NCI-H526 (cell line): ENCODE measurements around the gene TNFAIP8.
"Not testable (repeated sequence)": the region's sequence is repeated elsewhere in the genome, so short reads cannot be mapped to it uniquely, and the experiment has no call there.

Source experiments
- DNase-seq, 2 experiments: peaks; one replicate each; lab custom pipeline; 2025; lab: John Stamatoyannopoulos, UW

The TNFAIP8 gene

DNA sequence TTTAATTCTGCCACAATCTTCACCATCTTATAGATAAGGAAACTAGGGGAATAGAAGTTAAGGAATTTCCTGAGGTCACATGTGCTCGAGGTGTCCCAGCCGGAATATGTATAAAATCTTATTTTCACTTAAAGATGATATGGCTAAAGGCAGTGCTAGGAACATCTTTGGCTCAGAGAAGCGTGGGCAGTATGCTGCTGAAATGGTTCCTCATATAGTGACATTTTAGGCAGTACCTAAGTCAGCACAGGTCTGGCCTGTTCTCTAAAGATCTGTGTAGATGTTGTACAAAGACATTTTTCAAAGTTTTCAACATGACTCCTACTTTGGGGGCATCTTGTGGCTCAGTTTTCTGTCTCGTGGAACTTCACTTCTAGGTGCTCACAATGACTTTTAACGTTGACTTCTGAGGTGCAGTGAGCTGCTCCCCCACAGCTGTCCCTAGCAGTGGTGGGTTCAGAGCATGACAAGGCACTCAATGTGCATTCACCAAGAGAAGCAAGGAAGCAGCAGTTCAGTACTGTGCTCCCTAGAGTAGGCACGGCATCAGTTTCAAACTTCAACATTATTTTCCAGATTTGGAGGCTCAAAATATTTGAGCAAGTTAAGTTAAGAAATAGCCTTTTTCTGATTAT, 40.3 kb downstream of the TNFAIP8 start:
- no peak for DNase-seq

DNA sequence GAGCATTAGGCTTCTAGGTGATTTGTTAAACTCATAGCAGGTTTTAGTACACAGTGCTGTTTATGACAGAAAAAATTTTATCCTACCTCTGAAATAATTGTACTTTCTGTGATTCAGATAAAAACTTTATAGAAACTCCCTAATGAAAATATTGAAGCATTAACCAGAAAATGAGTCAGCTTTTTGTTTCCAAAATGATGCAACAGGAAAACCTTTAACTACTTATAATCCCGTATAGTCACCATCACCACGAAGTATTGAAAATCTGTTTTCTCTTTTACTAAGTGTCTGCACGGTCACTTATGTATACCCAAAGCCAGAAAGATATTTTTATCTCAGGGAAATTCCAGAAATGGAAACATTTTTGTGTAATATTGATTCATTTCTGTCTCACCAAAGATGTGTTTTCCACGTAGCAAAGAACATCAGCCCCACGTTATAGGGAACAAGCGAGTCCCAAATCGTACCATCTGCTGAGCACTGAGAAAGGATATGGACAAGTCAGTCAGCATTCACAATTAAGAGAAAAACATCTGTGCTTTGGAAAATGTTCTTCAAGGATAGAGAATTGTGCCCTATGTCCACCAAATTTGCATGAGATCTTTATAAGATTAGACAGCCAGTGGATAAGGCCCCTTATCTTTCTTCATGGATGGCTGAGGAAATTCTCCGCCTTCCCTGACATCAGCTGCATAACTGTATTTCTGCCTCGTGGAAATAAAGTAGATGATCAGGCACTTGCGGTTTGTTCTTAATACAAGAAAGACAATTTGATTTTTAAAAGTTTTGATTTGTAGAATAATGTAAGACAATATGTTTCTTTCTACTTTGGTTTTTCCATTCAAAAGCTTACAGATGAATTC, 41.9 kb downstream of the TNFAIP8 start:
- peak in 1 of 2 experiments; percentile 7 for DNase-seq

DNA sequence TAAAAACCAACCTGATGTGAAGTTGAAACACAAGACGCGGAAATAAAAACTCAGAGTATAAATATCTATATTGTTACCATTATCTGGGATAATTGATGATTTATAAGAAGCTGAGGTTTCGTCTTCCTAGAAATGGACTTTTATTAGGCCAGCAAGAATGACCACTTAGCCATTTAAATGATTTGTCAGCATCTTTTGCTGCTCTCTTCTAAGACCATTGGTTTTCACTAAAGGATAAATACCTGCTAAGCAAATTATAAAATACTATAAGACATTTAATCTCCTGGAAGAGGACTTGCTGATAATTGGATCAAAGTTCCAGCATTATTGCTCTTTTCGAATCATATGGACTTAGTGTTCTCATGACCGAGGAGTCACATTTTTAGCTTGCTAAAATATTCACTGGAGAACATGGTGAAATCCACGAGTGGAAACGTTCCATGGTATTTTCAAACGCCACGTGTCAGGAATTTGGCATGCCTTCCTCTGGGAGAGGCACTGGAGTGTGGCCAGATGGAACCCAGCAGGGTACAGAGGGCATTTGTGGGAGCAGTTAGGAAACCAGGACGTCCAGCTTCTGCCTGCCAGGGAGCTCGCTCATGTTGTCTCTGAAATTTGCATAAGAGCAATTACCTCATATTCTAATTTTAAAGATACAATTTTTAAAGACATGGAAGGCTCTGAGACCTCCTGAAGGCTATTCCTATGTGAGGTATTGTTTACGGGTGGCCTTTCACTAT, 43.1 kb downstream of the TNFAIP8 start:
- DNase-seq = peak; percentile 31 to 68

GRCh38 chr5:119400245-119400644, 44.4 kb downstream of the TNFAIP8 start:
- peak; percentile 62 to 73 for DNase-seq

- no peak for DNase-seq
Observed at GRCh38 chr5:119402081-119402480, 46.3 kb downstream of the TNFAIP8 start.

GRCh38 chr5:119402555-119402954, 46.7 kb downstream of the TNFAIP8 start:
- no peak for DNase-seq

GRCh38 chr5:119404033-119404432, 48.2 kb downstream of the TNFAIP8 start:
- no peak for DNase-seq

- no peak for DNase-seq
Observed at GRCh38 chr5:119405419-119405818, 49.6 kb downstream of the TNFAIP8 start.

DNA sequence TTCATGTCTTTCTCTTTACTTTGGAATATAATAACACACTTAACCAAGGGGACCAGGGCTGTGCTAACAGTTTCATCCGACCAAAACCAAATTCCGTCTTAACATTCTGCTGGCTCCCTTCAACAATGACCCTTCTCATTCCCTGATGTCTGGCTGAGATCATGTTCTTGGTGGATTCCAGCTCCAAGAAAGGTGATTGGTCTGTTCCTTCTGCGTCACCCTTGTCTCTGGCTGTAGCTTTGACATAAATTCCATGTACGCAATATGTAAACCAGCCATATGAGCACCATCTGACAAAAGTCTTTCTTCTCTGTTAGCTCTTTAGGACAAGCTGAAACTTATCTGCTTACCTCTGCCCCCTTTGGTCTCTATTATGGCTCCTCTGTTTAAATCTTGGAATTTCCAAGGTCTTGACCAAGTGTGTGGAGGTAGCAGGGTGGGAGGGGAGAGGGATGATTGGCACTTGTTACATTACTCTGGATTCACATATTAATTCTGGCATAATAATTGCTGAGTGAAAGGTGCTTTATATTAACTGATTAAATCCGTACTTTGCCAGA, 50.8 kb downstream of the TNFAIP8 start:
- DNase-seq = no peak

DNA sequence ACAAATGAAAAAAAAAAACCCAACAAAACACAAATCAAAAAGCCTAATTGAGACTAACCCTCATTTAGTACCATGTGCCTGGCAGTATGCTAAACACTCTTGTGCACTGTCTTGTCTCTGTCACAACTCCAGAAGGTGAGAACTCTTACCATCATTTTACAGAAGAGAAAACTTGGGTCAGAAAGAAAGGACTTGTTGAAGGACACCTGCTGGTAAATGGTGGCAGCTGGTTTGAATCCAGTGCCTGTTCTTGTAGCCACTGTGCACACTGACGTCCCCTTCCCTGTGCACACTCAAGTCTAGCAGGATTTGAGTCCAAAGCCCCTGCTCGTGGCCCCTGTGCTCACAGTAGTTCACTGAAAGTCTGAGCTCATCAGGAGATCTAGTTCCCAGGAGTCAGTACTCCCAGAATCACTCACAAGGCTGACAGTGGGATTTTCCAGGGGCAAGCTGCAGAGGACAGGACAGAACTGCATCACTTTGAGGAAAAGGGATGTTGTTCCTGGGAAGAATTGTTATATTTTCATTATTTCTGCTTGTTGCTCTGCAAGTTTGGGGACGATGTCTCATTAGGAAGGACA, 53.5 kb downstream of the TNFAIP8 start:
- DNase-seq = no peak

GRCh38 chr5:119410448-119411159, 54.8 kb downstream of the TNFAIP8 start:
- no peak for DNase-seq

GRCh38 chr5:119411361-119412278, 55.8 kb downstream of the TNFAIP8 start:
- DNase-seq = peak; percentile 57 to 72

GRCh38 chr5:119412279-119413227, 56.7 kb downstream of the TNFAIP8 start:
- no peak for DNase-seq

DNA sequence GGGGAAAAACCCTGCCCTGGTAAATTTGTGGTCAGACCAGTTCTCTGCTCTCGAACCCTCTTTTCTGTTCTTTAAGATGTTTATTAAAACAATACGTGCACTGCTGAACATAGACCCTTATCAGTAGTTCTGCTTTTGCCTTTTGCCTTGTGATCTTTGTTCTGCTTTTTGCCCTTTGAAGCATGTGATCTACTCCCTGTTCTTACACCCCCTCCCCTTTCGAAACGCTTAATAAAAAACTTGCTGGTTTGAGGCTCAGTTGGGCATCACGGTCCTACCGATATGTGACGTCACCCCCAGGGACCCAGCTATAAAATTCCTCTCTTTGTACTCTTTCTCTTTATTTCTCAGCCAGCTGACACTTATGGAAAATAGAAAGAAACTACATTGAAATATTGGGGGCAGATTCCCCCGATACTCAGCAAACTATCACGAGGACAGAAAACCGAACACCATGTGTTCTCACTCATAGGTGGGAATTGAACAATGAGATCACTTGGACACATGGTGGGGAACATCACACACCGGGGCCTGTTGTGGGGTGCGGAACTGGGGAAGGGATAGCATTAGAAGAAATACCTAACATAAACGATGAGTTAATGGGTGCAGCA, 58.4 kb downstream of the TNFAIP8 start:
- DNase-seq = not testable (repeated sequence)

DNA sequence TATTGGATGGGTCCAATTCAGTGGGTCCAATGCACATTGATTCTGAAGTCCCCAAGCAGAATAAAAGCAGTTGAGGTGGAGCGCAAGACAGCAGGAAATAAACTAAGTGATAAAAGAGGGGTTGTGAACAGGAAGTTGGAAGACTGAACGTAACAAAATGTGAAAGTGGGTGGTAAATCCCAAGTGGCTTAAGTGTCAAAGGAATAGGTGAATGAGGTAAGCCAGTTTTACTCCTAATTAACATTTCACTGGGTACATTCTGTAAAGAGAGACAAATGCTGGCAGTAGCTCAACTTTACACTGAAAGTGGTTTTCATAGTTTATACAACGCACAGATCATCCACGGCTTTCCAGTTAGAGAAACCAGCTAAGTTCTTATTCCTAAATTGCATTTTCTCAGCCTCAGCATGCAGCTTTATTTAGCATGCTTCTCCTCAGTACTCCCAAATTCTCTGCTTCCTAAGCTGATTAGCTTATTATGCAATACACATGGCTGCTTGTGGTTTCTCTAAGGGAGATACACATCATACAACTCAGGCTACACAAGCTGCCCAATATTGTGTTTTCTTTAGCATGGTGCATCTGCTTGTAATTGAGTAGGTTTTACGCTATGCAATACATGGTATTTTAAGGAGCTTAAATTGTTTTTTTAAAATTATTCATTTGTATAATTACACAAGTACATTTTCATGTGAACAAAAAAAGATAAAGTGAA, 62.2 kb downstream of the TNFAIP8 start:
- DNase-seq = no peak

DNA sequence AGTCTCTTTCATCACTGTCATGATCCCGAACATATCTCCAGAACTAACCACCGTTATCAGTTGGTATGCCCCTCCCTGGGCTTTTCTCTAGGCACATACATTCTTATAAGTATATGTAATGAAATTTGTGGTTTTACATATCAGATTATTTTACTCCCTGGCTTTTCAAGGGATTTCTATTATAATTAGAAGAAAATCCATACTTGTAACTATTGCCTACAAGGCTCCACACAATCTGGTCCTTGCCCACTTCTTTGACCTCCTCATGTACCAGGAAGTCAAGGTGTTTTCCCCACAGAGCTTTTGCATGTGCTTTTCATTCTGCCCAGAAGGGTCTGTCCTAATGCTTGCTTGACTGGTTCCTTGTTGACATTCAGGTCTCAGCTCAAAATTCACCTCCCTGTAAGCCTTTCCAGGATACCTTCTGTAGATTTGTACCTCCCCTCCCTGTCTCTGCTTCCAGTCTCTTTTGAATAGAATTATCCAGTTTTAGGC, 62.8 kb downstream of the TNFAIP8 start:
- peak; percentile 2 to 17 for DNase-seq

DNA sequence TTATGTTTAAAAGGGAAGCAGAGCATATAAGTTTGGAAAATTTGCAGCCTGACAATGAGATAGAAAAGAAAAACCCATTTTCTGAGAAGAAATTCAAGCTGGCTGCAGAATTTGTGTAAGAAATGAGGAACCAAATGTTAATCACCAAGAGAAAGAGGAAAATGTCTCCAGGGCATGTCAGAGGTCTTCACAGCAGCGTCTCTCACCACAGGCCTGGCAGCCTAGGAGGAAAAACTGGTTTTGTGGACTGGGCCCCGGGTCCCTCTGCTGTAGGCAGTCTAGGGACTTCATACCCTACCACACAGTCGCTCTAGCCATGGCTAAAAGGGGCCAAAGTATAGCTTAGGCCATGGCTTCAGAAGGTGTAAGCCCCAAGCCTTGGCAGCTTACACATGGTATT, 64.3 kb downstream of the TNFAIP8 start:
- no peak for DNase-seq

- no peak for DNase-seq
Observed at GRCh38 chr5:119426057-119426456, 70.2 kb downstream of the TNFAIP8 start.
